GM18526 (cell line): ENCODE results near the gene CKB.

Experiments used
- POLR2A ChIP-seq: IDR thresholded peaks from 3 replicates; pipeline ENCODE4 v1.6.1; 2011; ENCODE audit not compliant: insufficient read length; ENCODE audit errors: extremely low read depth

Gene CKB

GRCh38 chr14:103543721-103544387 lies 21.2 kb upstream of the CKB start:
- TF ChIP-seq POLR2A, result no peak

GRCh38 chr14:103543140-103543539 lies 20.5 kb upstream of the CKB start:
- TF ChIP-seq POLR2A, result no peak

DNA sequence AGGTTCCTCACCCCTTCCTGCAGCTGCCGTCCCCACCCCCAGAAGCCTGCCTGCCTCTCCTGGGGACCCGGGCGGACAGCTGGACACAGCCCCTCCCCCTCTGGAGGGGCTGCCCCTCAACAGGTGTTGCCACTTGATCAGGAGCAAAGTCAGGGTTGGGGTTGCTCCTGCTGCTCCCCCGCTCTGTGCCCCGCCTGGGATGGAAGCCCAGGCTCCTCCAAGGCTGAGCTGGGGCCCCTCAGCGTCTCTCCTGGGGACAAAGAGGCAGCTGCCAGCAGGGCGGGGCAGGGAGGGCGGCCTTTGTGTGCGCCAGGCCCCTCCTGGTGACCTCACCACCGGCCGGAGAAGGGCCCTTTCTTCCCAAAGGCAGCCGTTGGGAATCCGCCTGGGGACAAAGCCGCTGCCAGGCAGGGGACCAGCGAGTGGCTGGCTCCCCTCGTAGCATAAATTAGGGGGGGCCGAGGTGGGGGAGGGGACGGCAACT lies 20.0 kb upstream of the CKB start:
- TF ChIP-seq POLR2A, result no peak

GRCh38 chr14:103541709-103542604 lies 19.3 kb upstream of the CKB start:
- TF ChIP-seq POLR2A, result no peak

DNA sequence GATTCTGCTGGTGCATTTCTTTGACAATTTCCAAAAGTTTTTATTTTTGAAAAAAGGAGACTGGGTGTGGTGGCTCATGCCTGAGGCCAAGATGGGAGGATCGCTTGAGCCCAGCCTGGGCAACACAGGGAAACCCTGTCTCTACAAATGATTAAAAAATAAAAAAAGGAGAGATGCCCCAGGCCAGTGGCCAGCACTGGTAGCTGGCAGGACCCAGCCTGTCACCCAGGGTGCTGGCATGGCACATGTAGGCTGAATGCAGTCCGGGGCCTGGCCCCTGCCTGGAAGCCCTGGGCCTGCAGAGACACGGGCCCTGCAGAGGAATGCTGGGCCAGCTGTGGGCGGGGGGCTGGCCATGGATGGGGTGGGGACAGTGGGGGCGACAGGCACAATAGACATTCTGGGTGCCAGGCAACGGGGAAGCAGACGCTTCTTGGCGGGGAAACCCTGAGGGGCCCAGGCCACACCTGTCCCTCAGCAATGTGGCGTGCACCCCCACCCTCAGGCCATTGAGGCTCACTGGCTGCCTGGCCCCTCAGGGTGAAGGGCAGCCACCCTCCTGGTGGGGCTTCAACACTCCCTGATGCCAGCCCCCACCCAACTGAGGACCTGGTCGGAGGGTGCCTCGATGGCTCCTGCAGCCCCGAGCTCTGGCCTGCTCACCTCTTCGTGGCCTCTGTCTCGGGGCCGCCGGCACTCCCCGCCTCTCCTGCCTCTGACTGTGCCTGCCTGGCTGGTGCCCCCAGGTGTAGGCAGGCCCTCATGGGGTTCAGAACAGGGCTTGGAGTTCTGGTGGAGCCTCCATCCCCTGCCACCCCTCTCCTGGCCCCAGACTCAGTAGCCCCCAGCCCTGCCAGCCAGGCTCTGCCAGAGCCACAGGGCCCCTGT lies 18.4 kb upstream of the CKB start:
- no peak for TF ChIP-seq POLR2A

- no peak for TF ChIP-seq POLR2A
Measured at GRCh38 chr14:103539056-103539825, 16.6 kb upstream of the CKB start.

DNA sequence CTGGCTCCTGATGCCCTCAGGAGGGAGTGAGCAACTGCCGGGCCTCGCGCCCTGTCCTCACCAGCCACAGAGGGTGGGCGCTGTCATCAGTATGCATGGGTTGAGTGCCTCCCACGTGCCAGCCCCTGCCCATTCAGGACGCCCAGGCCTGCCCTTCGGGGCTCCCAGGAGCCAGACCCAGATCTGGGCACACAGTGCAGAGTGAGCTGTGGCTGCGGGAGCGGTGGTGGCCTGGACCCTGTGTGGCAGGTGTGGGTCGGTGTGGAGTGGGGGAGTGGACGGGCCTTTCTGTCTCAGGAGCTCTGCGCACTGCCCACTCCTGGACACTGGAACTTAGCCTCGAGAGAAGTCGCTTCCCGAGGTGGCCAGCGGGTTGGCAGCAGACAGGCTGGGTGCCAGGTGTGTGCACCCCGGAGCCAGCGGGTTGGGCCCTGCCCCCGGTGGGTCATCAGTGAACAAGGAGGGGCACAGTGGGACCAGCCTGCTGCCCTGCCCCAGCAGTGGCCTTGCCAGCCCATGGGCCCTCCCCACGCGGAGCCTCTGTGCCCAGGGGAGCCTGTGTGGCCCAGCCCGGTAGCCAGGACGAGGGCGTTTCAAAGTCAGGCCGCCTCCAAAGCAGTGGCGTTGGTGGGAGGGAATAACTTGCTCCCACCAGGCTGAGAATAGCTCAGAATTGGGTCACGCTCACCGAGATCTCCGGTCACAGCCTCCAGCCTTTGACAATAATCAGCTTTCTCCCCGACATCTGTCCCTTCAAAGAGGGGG lies 15.8 kb upstream of the CKB start:
- TF ChIP-seq POLR2A, result no peak

GRCh38 chr14:103537175-103537990 lies 14.8 kb upstream of the CKB start:
- no peak for TF ChIP-seq POLR2A

DNA sequence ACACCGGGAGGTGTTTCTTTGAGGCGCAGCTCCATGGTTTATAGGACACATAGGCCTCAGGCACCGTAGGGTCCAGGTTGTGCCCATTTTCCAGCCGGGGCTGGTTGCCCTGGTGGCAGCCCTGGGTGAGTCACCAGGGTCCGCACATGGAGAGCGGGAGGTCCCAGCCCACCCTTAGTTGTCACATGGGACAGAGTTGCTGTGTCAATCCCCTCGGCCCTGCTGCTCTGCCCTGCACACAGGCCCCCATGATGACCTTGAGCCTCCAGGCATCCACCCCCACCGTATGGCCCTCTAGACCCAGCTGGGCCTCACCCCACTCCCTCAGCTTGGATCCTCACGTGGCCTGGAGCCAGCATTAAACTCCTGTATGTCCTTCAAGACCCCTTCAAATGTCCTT lies 14.1 kb upstream of the CKB start:
- no peak for TF ChIP-seq POLR2A

DNA sequence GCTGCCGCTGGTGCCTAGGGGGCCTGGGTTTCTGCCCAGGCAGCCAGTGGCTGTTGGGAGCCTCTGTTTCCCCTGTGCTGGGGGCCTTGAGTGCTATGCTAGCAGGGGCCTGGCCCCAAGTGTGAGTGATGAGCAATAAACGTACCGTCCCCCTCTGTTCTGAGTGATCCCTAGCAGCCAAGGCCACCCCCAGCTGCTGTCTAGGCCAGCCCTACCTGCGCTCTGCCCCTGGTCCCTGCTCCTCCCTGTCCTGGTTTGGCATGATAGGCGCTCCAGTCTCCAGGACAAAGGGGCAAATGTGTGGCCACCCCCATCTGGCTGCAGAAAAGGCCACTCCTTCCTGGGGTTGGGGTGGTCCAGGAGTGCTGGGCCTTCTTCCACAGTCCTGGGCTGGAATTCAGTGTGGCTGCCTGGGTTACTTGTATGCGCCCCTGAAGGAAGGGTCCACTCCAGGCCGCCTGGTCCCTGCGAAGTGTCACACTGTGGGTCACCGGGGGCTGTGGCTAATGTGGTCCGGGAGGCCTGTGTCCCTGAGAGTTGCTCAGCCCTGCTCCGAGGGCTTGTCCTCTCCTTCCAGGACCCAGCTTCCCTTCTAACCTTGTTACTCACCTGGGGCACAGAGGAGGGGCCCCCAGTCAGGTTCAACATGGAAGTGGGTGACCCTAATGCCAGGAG lies 13.4 kb upstream of the CKB start:
- no peak for TF ChIP-seq POLR2A

DNA sequence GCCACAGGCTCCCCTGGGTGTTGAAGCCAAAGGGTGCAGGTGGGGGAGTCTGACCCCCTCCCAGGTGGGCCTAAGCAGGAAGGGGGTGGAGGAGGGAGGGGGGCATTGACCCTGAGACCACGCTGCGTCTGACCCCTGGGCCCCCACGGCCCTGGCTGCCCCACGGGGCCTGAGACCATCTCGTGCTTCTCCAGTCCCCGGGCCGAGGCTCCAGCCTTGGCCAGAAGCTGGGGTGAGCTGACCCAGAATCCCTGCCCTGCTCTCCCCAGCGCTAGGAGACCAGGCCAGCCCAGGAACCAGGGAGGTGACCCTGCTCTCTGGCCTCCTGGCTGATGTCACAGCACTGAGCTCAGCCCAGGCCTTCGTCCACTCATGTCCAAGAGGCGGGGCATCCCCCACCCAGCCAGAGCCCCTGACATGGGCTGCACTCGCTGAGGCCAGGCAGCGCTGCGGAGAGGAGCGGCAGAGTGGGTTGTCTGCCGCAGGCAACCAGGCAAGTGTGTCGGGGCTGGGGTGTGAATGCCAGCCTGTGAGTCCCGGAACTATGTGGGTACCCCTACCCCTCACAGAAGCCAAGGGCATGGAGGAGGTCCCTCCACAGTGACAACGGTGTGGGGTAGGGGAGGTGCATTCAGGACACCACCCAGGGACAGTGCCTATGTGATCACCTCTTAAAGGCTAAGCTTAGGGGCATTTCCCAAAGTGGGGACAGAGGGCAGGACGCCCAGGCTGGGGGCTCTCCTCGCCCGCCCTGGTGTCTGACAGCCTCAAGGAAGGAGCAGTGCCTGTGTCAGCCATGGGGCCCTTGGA lies 12.7 kb upstream of the CKB start:
- TF ChIP-seq POLR2A, result no peak

- TF ChIP-seq POLR2A, result no peak
Measured at GRCh38 chr14:103534576-103535061, 12.0 kb upstream of the CKB start.
